Cardiac ventricle fibroblast (primary cell): Measurements from ENCODE around the gene NACA. TPM values are rescaled to one million over a fixed set of nuclear protein-coding genes. Genes with fewer than 3 reads are reported as not detected.

Source experiments
- total RNA-seq: library from RNA; depleted of rRNA; stranded (reverse); fragments of >200 nt; gene quantifications from 2 replicates; pipeline ENCODE4 v1.2.3, GENCODE V29; 2015

NACA gene
- 1,513 and 1,579 TPM in 2 replicates for total RNA-seq

DNA sequence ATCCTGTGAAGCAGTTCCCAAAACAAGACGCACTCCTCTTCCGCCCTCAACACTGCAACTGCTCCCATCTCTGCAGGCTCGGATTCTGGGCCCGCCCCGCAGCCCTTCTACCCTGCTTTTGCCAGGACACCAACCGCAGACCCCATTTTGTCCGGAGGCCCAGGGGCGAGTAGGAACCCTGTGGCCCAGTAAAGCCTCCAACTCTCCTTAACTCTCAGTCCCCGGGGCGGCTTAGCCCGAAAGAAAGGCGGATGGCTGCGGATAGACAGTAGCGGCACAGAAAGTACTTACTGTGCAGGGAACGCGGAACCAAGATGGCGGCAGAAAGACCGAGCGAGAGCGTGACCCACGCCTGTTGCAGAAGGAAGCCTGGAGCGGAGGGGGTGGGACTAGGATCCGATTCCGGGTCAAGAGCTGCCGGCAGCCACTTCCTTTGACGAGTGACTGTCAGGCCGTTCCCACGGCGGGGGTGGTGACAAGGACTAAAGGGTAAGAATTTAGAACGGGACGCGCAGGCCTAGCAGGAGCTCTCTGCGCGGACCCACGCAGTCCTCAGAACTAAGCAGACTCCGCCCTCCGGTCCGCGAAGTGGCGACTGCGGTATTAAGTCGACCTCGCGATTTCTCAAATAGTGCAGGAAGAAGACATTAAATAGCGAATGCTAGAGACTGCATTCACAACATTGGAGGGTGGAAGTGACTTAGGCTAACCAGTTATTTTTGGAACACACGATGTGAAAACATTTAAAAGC lies at the start of gene NACA:
TSS of gene NACA (minus strand) at position 328 of the 751 bp plus-strand sequence. CDS start 778 bp downstream, outside the sequence.

DNA sequence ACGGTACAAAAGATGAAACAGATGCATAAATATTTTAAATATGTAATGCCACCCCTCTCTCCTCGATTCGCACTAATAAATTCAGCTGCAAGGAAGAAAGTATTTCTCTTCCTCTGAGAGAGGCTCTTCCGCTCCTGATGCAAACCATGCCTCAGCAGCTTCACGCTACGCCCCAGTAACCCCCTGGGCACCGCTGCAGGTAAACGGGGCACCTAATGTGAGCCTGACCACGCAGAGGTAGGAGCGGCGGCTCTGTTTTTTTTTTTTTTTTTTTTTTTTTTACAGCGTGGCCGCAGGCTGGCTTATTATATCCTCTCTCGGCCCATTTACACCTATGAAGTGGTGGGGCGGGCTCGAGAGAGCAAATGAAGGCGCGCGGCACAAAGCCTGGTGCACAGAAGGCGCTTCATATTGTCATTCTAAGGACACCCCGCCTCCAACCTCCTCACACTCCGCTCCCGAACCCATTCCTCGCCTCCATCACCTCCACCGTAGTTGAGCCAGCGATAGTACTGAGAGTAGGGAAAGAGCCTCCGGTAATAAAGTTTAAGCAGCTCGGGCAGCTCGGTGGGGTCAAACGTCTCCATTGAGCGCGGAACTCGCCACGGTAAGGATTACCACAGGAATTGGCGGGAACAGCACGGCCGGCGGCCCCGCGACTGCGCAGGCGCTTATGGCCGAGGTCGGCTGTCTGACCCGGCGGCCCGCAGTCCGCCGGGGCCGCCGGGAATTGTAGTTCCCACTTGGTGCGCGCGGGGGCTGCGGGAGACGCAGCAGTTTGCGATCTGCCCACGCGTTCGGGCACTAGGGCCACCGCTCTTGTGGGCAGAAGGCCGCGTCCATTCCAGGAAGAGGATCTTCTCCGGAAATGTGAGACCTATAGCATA lies 26.9 kb upstream of the NACA start, which contains the start of gene PRIM1:
TSS of gene PRIM1 (minus strand) at position 612 of the 887 bp plus-strand sequence. CDS start at position 587, 25 bp downstream.

DNA sequence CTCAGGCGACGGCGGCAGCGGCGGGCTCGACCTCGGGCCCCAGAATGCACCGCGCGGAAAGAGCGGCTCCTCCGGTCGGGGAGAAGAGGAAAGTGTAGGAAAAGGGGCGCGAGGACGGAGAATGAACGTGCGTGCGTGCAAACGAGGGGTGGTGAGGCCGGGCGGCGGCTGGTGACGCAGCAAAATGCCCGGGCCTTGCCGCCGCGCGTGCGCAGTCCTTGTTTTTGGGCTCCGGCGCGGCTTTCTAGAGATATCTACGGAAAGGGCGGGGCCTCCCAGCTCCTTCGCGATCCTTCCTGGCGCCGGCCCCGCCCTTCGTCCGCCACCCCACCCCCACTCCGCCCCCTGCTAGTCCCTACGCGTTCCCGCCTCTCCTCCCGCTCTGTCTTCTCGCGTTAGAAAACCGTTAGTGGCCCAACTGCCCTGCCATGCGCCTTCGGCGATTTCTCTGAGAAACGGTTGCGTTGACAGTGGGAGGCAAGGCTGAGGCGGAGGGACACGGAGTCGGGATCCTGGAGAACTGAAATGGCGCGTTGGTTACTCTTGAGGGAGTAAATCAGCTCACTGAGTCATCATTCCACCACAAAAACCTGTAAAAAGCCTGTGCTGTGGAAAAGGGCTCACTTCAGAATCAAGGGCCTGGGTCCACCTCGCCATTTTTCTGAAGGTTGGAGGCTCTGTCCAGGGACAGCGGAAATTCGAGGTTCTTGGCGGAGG lies 36.8 kb downstream of the NACA start, which contains the start of gene PTGES3:
TSS of gene PTGES3 (minus strand) at position 156 of the 717 bp plus-strand sequence. CDS start 285 bp downstream, outside the sequence.

Other genes starting within 250 kb of the NACA start
- not detected in 2 replicates for gene GLS2, start 237.1 kb downstream of the NACA start, total RNA-seq
- 14.8 and 20.3 TPM in 2 replicates for gene RBMS2, start 203.5 kb downstream of the NACA start, total RNA-seq
- gene BAZ2A, start 95.0 kb downstream of the NACA start, total RNA-seq = 27.5 and 33.3 TPM in 2 replicates
- 294 and 308 TPM in 2 replicates for gene ATP5F1B, start 79.3 kb downstream of the NACA start, total RNA-seq
- 72.7 and 74.6 TPM in 2 replicates for gene PTGES3, start 37.0 kb downstream of the NACA start, total RNA-seq
- 2.1 and 3.7 TPM in 2 replicates for gene PRIM1, start 27.0 kb upstream of the NACA start, total RNA-seq
- gene HSD17B6, start 38.0 kb upstream of the NACA start, total RNA-seq = 0.83 and 2.2 TPM in 2 replicates
- gene SDR9C7, start 209.1 kb upstream of the NACA start, total RNA-seq = not detected in 2 replicates
- 0.06 TPM in 1 of 2 replicates, not detected in the other for gene RDH16, start 232.3 kb upstream of the NACA start, total RNA-seq